22Rv1 (cell line): ENCODE measurements around the gene CFAP298.
"Not testable (repeated sequence)": the region's sequence is repeated elsewhere in the genome, so short reads cannot be mapped to it uniquely, and the experiment has no call there.

Source experiments
- H3K27ac ChIP-seq: fragments of 450-650 bp; 2 replicates; pipeline ENCODE4 v1.5.1; 2017
- CTCF ChIP-seq: fragments of 450-650 bp; IDR thresholded peaks from 2 replicates; pipeline ENCODE4 v1.5.1; 2017; ENCODE audit warnings: mild to moderate bottlenecking
- ZFX ChIP-seq: fragments of 450-650 bp; IDR thresholded peaks from 2 replicates; pipeline ENCODE4 v1.6.1; 2017; ENCODE audit warnings: antibody characterized with exemption, borderline replicate concordance

Gene CFAP298

DNA sequence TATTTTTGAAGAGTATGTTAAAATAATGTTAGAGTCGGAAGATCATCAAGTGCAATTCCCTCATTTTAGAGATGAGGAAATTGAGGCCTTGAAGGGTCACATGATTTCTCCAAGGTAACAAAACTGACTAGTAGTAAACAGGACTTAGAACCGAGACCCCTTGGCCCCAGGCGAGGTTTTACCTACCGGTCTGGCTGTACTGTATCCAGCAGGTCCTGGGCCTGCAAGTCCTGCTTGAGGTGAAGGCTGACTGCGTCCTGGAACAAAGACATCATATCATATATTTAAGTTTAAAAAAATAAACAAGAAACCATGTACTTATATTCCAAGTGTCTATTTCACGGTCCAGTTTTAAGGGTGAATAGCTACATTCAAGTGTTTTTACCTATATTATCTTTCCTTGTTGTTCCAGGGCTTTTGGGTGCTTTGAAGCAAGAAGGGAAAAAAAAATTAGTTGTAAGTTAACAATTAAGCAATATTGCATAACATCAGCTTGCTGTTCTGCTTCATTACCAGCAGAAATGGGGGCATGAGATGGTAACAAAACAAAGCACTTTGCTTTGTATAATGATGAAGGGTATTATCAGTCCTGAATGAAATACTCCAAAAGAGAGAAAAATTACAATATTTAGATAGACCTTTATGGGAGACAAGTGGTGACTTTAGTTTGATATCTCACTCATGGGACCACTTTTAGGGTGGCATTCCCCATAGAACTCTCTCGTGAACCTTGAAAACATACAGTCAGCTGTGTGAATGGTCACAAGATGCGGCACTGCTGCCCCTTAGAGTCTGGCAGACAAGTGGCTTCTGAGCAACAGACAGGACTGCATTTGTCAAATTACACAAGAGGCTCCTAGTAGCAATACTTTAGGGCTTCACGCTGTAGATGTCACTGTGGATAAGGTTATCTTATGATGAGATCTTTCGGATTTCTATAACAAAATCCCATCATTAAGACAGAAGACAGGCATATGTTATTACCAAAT lies 29.8 kb upstream of the CFAP298 start:
- H3K27ac ChIP-seq = no peak overlapping the region
- TF ChIP-seq ZFX (no peak), CTCF (no peak)

- H3K27ac ChIP-seq = no peak overlapping the region
- TF ChIP-seq CTCF (no peak), ZFX (no peak)
Measured at GRCh38 chr21:32626621-32627196, 14.5 kb upstream of the CFAP298 start.

GRCh38 chr21:32618218-32618617 lies 6.0 kb upstream of the CFAP298 start:
- H3K27ac ChIP-seq = not testable (repeated sequence)

DNA sequence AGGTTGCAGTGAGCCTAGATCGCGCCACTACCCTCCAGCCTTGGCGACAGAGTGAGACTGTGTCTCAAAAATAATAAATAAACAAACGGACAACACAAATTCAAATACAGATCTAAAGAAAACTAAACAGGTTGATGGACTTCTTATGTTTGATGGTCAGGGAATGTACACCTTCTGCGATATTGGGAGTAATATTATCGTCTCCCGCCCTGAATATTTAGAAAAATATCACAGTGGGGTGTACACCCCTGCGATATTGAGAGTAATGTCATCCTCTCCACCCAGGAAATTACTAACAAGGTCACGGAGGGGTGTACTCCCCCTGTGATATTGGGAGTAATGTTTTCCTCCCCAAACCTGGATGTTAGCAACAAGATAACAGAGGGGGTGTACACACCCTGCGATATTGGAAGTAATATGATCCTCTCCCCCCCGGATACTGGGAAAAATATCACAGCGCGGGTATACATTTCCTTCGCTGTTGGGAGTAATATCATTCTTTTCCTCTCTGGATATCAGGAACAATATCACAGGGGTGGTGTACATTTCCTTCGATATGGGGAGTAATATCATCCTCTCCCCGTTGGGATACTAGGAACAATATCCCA lies 1.4 kb upstream of the CFAP298 start:
- TF ChIP-seq CTCF (no peak), ZFX (no peak)
- peak overlapping the region; percentile 94 for H3K27ac ChIP-seq

GRCh38 chr21:32612999-32613337 lies 791 bp upstream of the CFAP298 start:
- H3K27ac ChIP-seq = peak overlapping the region; percentile 94
- TF ChIP-seq ZFX = no peak
- no peak for TF ChIP-seq CTCF

GRCh38 chr21:32611471-32611997 lies 643 bp downstream of the CFAP298 start:
- TF ChIP-seq ZFX (no peak), CTCF (no peak)
- H3K27ac ChIP-seq = peak overlapping the region; percentile 94

DNA sequence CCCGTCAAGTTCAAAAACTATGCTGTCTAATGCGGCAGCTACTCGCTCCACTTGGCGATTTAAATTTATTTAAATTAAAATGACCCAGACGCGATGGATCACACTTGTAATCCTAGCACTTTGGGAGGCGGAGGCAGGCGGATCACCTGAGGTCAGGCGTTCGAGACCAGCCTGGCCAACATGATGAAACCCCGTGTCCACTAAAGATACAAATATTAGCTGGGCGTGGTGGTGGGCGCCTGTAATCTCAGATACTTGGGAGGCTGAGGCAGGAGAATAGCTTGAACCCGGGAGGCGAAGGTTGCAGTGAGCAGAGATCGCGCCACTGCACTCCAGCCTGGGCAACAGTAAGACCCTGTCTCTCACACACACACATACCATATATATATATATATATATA lies 1.2 kb downstream of the CFAP298 start:
- H3K27ac ChIP-seq = not testable (repeated sequence)

DNA sequence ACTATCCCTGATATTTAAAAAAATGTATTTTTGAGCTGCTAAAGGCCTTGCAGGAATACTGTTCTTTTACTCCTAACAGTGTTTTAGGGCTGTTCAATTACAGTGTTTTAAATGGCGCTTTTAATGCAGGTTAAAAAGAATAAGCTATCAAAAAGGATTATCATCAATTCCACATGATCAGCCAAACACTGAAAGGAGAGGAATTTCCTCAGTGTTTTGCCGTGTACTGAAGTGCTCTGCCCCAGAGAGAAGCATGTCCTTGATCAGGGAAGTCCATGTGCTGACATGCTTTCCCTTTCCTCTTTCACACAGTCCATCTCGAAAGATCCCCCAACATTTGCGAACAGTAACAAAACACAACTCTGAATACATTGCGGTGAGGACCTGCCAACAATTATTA lies 3.3 kb downstream of the CFAP298 start:
- TF ChIP-seq CTCF (no peak), ZFX (no peak)

More for the DNA sequence above, 3.3 kb downstream of the CFAP298 start:
- H3K27ac ChIP-seq = no peak overlapping the region
